GM12878 (cell line): ENCODE measurements around the gene MGMT.

ENCODE experiments used
- CEBPB ChIP-seq, 2 experiments: fragments of 150-350 bp in 1 of 2; IDR thresholded peaks; 2 replicates each; pipeline ENCODE4 v1.6.1; 2012 to 2014; ENCODE audit warnings: low read depth in 2 of 2, low read length in 2 of 2, borderline replicate concordance in 1 of 2, inconsistent platforms in 1 of 2
- CHD2 ChIP-seq: IDR thresholded peaks from 2 replicates; pipeline ENCODE4 v1.6.1; 2011; ENCODE audit warnings: low read depth, low read length, improper control_type of control experiment, borderline replicate concordance
- CHD4 ChIP-seq: fragments of 200-600 bp; sonication (generic); IDR thresholded peaks from 2 replicates; pipeline ENCODE4 v1.6.1; 2016; ENCODE audit warnings: mild to moderate bottlenecking
- EZH2 ChIP-seq: IDR thresholded peaks from 2 replicates; pipeline ENCODE4 v1.6.1; 2012; ENCODE audit warnings: low read depth, mild to moderate bottlenecking, control low read depth, inconsistent platforms, low read length, borderline replicate concordance; ENCODE audit not compliant: control insufficient read depth
- NR2C2 ChIP-seq: IDR thresholded peaks from 2 replicates; pipeline ENCODE4 v1.6.1; 2011; ENCODE audit warnings: borderline replicate concordance, low read depth; ENCODE audit not compliant: control insufficient read depth, insufficient read length
- POLR2A ChIP-seq: IDR thresholded peaks from 2 replicates; pipeline ENCODE4 v1.6.1; 2011; ENCODE audit warnings: low read depth, mild to moderate bottlenecking, low read length
- RFX5 ChIP-seq: IDR thresholded peaks from 2 replicates; pipeline ENCODE4 v1.6.1; 2011; ENCODE audit warnings: low read depth, low read length, improper control_type of control experiment
- TCF7 ChIP-seq: IDR thresholded peaks from 2 replicates; pipeline ENCODE4 v1.6.1; 2014; ENCODE audit warnings: antibody characterized with exemption, borderline replicate concordance
- TF ChIP-seq, protein P1 (sequence below), 3 experiments: IDR thresholded peaks in 2 of 3; conservative IDR thresholded peaks in 1 of 3; 2 replicates each; pipeline ENCODE4 v1.5.1; 2011; ENCODE audit warnings: low read depth in 3 of 3, low read length in 3 of 3, mild to moderate bottlenecking in 3 of 3, control low read depth in 2 of 3, moderate library complexity in 2 of 3, inconsistent platforms in 1 of 3, mixed read lengths in 1 of 3; ENCODE audit not compliant: control insufficient read depth in 2 of 3, insufficient read depth in 1 of 3; ENCODE audit errors: extremely low read depth in 1 of 3
- TF ChIP-seq, protein P2 (sequence below): fragments of 450-650 bp; IDR thresholded peaks from 2 replicates; pipeline ENCODE4 v1.6.1; 2017; ENCODE audit warnings: mild to moderate bottlenecking, low read depth, inconsistent platforms; ENCODE audit not compliant: poor library complexity, severe bottlenecking
- TF ChIP-seq, protein P3 (sequence below): IDR thresholded peaks from 2 replicates; pipeline ENCODE4 v1.6.1; 2012; ENCODE audit warnings: mild to moderate bottlenecking, low read depth, low read length
- TF ChIP-seq, protein P4 (sequence below): IDR thresholded peaks from 2 replicates; pipeline ENCODE4 v1.6.1; 2011; ENCODE audit warnings: borderline replicate concordance, low read depth, mild to moderate bottlenecking, moderate library complexity, mixed read lengths, low read length; ENCODE audit not compliant: insufficient read depth; ENCODE audit errors: extremely low read length
- TF ChIP-seq, protein P5 (sequence below): IDR thresholded peaks from 2 replicates; pipeline ENCODE4 v1.6.1; 2012; ENCODE audit warnings: low read depth, low read length, improper control_type of control experiment

DNA sequence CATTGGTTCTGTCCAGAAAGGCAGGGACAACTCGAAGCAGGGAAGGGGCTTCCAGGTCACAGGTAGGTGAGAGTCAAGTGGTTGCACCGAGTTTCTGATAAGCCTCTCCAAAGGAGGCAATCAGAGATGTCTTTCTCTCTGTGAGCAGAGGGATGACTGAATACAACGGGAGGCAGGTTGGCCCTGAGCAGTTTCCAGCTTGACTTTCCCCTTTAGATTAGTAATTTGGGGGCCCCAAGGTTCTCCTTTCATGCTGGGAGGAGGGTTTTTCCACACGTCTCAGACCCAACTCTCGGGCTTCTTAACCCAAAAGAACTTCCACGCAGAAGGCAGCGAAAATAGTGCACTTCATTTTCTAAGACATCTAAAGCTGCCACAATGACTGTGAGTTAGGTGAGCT lies 189.6 kb downstream of the MGMT start:
- TF ChIP-seq NR2C2 (no peak), CEBPB (IDR thresholded peaks at IDR 0.05; ENCODE audit: borderline replicate concordance in 1 of 2, low read depth in 2 of 2, low read length in 2 of 2) (no peak), EZH2 (no peak), POLR2A (no peak), TCF7 (no peak), RFX5 (no peak), CHD2 (no peak), CHD4 (no peak)
- TF ChIP-seq, protein P1, sequence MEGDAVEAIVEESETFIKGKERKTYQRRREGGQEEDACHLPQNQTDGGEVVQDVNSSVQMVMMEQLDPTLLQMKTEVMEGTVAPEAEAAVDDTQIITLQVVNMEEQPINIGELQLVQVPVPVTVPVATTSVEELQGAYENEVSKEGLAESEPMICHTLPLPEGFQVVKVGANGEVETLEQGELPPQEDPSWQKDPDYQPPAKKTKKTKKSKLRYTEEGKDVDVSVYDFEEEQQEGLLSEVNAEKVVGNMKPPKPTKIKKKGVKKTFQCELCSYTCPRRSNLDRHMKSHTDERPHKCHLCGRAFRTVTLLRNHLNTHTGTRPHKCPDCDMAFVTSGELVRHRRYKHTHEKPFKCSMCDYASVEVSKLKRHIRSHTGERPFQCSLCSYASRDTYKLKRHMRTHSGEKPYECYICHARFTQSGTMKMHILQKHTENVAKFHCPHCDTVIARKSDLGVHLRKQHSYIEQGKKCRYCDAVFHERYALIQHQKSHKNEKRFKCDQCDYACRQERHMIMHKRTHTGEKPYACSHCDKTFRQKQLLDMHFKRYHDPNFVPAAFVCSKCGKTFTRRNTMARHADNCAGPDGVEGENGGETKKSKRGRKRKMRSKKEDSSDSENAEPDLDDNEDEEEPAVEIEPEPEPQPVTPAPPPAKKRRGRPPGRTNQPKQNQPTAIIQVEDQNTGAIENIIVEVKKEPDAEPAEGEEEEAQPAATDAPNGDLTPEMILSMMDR (IDR thresholded peaks at IDR 0.05 in 2 of 3, conservative IDR thresholded peaks at IDR 0.05 in 1 of 3; ENCODE audit: control insufficient read depth in 2 of 3, extremely low read depth in 1 of 3, insufficient read depth in 1 of 3, low read depth in 3 of 3, low read length in 3 of 3): no peak
- TF ChIP-seq, protein P2, sequence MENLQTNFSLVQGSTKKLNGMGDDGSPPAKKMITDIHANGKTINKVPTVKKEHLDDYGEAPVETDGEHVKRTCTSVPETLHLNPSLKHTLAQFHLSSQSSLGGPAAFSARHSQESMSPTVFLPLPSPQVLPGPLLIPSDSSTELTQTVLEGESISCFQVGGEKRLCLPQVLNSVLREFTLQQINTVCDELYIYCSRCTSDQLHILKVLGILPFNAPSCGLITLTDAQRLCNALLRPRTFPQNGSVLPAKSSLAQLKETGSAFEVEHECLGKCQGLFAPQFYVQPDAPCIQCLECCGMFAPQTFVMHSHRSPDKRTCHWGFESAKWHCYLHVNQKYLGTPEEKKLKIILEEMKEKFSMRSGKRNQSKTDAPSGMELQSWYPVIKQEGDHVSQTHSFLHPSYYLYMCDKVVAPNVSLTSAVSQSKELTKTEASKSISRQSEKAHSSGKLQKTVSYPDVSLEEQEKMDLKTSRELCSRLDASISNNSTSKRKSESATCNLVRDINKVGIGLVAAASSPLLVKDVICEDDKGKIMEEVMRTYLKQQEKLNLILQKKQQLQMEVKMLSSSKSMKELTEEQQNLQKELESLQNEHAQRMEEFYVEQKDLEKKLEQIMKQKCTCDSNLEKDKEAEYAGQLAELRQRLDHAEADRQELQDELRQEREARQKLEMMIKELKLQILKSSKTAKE: no peak
- TF ChIP-seq, protein P3, sequence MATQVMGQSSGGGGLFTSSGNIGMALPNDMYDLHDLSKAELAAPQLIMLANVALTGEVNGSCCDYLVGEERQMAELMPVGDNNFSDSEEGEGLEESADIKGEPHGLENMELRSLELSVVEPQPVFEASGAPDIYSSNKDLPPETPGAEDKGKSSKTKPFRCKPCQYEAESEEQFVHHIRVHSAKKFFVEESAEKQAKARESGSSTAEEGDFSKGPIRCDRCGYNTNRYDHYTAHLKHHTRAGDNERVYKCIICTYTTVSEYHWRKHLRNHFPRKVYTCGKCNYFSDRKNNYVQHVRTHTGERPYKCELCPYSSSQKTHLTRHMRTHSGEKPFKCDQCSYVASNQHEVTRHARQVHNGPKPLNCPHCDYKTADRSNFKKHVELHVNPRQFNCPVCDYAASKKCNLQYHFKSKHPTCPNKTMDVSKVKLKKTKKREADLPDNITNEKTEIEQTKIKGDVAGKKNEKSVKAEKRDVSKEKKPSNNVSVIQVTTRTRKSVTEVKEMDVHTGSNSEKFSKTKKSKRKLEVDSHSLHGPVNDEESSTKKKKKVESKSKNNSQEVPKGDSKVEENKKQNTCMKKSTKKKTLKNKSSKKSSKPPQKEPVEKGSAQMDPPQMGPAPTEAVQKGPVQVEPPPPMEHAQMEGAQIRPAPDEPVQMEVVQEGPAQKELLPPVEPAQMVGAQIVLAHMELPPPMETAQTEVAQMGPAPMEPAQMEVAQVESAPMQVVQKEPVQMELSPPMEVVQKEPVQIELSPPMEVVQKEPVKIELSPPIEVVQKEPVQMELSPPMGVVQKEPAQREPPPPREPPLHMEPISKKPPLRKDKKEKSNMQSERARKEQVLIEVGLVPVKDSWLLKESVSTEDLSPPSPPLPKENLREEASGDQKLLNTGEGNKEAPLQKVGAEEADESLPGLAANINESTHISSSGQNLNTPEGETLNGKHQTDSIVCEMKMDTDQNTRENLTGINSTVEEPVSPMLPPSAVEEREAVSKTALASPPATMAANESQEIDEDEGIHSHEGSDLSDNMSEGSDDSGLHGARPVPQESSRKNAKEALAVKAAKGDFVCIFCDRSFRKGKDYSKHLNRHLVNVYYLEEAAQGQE: no peak
- TF ChIP-seq, protein P4, sequence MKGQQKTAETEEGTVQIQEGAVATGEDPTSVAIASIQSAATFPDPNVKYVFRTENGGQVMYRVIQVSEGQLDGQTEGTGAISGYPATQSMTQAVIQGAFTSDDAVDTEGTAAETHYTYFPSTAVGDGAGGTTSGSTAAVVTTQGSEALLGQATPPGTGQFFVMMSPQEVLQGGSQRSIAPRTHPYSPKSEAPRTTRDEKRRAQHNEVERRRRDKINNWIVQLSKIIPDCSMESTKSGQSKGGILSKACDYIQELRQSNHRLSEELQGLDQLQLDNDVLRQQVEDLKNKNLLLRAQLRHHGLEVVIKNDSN: no peak
- TF ChIP-seq, protein P5, sequence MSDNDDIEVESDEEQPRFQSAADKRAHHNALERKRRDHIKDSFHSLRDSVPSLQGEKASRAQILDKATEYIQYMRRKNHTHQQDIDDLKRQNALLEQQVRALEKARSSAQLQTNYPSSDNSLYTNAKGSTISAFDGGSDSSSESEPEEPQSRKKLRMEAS: no peak
